ENCODE data around the gene CHD9.

DNA sequence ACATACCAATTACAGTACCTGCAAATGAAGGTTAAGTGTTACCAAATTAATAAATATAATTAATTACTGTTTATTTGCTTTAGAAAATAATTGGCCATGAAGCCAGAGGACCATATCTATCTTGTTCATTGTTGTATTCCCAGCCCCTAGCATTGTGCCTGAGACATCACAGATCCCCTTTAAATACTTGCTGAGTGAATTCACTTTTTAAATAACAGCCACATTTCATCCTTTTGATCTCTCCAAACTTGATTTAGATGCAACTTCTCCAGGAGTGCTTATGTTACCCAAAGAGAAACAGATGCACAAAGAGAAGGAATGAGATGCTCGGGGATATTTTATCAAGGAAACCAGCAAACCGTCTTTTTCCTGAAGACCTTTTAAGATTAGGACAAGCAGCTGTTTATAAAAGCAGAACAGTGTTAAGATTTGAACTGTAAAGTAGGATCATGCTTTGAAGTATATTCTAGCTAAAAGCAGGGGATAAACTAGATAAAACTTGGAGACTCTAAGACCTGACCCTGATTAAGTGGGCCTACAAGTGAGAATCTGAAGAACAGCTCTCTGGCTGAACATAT, 66.3 kb downstream of the CHD9 start:
- no peak for TF ChIP-seq POLR2AphosphoS5 (IDR thresholded peaks at IDR 0.05; ENCODE audit: low read depth, low read length)
- TF ChIP-seq POLR2A (IDR thresholded peaks at IDR 0.05; ENCODE audit: low read depth, low read length): no peak
- no peak for TF ChIP-seq TAF1 (IDR thresholded peaks at IDR 0.05; ENCODE audit: borderline replicate concordance, low read depth, low read length)
